IPS-NIHi11 (cell line): ENCODE results near the gene SKIDA1.

ENCODE experiments used
- DNase-seq: peaks from one replicate; pipeline ENCODE4 v3.0.0; 2012; ENCODE audit warnings: mixed read lengths, low spot score

Gene SKIDA1

DNA sequence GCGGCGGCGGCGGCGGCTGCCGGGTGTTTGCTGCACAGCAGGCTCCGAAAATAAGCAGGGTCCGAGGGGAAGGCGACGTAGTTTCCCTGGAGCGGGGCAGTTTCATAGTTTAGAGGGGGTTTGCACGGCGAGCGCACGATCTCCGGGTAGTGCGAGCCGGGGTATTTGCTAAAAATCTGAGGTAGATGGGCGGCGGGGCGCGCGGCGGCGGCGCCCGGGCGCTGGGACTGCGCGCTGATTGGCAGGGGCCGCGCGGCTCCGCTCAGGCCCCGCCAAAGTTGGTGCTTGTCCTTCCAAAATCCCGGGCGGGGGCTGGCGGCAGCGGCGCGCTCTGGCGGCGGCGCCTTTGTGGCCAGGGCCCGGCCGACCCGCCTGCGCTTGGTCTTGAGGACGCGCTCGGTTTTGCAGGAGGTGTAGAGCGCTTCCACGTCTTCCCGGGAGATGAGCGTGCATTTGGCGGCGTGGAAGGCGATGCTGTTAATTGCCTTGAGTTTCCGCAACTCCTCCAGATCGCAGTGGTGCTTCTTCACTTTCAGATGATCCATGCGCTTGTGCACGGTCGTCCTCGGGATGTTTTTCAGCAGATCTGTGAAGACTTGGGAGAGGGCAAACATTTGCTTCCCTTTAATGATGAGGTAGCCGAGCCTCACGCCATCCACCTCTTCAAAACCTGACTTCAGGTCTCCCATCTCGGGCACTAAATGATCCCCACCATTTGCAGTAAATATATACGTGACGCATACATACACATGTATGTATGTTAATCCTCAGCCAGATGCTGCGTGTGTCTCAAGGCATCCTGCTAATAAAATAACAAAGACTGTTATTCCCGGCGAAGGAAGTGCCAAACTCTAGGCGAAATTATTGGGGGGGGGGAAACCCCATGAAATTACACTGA is 8.1 kb downstream of the SKIDA1 start:
- DNase-seq = peak; percentile 59

DNA sequence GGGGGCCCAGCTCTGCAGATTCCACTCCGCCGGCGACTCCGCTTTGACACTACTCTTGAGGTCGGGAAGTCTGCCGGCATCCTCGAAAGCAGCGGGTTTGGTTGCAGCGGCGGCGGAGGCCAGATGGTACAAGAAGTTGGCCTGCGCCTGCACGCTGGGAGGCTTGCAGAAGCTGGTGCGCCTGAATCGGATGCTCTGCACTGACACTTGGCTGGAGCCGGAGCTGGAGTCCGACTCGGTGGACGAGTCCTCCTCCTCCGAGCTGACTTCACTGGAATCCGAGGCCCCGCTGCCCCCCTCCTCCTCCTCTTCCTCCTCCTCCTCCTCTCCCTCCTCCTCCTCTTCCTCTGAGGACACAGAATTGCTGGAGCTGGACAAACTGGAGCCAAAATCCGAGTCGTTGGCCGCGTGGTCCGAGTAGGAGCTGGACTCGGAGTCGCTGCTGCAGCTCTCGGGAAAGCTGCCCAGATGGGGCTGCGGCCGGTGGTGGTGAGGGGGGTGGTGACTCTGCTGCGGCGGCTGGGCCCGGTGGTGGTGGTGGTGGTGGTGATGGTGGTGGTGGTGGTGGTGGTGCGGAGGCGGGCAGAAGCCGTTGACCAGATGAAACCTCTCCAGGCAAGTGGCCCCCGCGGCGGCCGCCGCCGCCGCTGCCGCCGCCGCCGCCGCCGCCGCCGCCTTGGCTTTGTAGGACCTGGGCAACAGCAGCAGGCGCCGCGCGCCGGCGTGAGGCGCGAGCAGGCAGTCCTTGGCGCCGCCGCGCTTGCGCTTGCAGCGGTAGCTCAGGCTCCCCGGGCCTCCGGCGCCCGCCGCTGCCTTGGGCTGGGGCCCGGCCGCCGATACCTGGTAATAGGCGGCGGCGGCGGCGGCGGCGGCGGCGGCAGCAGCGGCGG is 9.0 kb downstream of the SKIDA1 start:
- peak; percentile 40 for DNase-seq

DNA sequence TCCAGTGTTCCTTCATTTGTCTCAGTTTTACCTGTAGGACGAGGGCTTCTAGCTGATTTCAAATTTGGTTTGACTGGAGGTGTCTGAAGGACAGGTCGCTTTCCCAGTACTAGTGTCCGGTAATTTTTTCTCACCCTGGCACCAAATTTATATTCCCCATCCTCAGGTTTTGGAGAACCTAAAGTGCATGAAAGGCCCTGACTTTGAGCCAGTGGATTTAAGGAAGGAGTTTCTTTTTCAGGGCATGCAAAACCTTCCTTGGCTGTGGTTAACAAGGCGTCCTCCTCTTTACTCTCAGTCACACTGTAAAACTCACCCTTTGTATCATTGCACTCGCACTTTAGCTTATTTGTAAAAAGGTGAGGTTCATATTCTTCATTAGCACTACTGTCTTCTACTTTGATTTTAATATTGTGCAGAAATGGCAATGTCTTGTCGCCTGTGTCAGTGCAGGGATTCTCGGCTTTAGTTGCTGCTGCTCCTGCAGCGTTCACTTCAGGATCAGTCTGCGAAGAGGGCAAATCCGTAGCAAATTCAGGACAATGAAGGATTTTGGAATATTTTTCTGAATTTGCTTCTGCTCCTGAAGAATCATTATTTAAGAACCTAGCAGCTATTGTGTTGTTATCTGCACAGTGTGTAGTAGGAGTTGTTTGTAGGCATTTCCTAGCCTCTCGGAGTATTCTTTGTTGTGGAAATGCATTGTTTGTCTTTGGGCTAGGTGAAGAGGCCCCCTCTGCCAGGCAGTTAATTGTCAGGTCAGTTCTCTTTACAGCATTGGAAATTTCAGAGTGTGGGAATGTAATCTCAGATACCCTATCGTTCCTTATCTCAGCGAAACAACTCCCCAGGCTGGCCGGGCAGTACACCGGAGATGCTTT is 9.9 kb downstream of the SKIDA1 start:
- no peak for DNase-seq

DNA sequence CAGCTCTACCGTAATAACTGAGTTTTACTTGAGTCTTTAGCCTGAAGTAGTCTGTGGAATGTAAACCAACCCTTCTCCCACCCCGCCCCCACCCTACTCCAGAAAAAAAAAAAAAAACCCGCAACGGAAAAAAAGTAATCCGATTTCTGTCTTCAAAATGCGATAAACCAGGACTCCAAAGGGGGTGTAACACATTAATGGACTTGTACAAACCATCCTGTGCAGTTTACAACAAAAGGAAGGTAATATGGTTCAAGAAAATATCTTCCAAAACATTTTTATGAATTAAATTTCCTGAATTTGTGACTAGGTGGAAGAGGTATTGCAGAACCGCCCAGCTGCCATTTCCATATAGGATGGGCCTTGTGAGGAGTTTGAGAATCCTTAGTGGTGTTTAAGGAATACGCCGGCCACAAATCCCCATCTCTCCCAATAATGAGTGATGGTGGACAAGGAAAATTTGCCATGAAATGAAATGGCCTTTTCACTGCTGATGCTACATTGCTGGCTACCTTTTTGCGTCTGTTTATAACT is 10.6 kb downstream of the SKIDA1 start:
- no peak for DNase-seq

DNA sequence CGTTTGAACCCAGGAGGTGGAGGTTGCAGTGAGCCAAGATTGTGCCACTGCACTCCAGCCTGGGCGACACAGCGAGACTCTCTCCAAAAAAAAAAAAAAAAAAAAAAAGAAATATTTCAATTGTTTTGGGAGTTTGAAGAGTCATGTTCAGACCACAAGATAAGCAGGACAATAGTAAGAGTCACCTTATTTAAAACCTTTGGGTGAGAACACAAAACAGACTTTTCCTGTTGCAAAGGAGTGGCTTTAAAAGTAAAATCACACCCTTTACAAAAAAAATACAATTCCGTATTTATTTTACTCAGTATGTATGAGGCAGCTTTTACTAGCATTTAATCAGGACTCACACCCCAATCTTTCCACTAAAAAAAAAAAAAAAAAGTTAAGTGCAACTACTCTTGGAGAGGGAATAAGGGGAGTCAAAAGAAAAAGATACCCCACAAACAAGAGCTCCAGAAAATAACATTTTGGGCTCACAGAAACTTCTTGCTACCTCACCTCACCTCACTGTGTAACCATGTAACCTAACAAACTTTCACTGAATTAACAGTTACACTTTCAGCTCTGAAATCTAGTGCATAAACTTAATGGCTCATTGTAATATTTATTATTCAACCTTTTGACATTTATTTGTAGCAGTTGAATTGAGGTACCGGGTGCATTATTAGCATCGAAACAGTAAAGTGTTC is 11.2 kb downstream of the SKIDA1 start:
- no peak for DNase-seq

DNA sequence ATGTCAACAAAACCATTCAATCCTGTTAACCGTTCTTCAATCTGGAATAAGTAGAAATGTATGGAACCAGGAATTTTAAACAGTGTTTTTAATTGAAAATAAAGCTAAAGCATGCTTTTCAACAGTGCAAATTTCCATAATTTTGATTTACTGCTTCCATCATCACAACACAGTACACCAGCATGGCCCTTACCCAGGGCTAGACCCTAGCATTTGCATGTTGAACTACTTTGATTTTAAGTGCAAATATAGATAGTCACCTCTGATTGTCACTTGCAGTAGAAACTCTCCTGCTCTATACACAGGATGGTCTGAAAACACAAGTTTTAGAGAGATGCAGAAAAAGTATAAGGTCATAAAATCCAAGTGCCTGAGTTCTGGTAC is 12.1 kb downstream of the SKIDA1 start:
- no peak for DNase-seq

DNA sequence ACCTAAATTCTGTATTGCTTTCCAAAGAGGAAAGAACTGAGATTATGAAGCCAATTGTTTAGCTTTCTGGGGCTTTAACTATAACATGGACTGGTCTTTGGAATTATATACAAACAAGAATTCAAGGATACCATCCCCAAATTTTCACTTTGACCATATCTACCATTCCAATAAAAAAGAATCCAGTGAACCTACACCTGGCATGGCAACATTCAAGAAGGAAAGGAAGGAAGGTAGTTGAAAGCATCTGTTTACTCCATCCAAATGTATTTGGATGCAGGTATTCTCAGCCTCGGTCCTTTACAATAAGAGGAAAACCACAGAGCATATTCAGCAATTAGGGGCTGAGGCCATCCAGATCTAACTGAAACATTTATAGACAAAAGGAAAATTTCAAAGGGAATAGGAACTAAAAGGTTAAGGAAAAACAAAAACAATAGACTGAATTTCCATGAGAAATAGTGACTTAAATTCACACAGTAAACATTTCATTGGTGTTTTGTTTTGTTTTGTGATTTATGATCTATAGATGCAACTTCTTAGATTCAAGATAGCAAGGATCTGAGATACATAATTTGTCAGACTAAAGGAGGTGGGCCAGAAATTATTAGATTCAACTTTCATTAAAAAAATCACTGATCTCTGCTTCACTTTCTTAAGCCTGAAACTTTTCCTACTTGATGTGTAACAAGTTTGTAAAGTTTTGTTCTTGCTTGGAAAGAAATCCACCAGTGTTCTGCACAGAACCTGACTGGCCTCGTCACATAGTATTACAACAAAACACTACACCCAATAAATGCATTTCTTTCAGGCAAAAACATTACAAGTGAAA is 12.7 kb downstream of the SKIDA1 start:
- DNase-seq = no peak

DNA sequence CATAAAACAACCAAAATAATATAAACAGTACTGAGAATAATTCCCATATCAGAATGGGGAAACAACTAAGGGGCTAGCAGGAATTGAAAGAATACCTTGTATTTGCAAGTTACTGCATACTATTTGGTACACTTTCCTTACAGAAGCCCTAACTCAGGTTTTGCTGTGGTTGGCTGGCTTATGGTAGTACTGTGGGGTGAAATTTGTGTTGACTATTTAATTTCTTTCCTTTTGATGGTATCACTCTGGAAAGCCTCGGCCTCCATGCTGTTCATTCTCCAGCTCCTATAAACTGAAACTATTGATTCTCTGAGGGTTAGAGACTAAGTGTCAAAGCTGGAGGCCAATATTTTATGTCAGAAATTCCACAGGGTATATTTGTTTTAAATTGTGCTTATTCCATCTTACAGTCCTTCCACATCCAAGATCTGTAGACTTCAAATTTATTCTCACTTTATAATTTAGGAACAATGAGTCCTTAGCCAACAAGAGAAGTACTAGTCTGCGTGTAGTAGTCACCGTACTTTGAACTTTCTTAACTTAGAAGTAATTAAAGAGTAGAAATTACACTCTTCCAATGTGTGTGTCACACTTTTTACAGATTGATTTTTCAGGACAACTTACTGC is 13.4 kb downstream of the SKIDA1 start:
- no peak for DNase-seq

DNA sequence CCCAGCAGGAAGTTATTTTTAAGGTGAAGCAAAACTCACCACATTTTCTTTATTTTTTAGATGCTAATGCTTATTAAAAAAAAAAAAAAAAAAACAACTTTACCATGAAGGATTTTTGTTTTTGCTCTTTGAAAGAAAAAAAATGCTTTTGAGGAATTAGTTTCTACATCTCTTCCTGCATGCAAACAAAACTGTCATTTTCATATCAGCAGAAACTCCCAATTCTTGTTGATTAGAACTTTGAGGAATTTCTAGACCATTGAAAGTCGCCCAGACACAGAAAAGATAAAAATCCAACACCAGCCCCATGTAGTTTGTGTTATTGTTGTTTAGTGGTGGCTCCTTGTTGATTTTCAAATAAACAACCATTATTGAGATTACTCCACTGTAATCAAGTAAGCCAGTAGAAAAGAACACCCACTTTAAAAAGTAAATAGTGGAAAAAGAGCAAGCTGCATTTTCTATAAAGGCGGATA is 14.3 kb downstream of the SKIDA1 start:
- DNase-seq = no peak

DNA sequence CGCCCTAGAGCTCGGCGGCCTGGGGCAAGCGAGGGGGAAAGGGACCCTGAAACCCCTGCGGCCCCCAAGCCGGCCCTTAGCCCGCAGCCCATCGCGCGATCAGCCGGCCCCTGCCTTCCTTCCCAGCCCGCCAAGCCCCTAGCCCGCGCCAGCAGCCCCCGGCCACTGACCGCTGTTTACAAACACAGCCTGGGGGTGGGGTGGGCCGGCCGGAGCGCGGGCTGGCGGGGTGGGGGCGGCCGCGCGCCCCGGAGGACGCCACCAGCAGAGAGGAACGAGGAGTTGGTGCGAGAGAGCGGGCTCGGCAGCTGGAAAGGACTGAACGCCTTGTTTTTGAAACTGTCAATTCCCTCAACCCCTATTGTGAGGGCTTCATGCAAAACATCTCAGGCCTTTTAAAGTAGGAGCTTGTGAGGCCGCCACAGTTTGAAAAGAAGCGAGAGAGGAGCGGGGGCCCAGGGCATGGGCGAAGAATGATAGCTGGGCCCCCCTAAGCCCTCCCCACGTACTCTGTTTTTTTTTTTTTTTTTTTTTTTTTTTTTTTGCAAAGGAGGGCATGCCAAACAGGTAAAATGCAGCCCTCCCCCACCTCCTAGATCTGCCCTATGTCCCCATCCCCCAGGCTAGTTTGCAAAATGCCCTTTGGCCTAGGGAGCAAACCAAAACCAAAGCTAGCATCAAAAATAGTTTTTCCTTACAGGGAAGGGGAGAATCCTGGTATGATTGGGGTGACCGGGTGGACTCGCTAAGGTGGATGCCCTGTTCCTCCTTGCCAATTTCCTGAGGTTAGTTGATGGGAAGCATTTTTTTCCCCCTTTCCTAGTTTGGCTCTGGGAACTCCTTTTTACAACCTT is 15.0 kb downstream of the SKIDA1 start:
- DNase-seq = peak; percentile 61

DNA sequence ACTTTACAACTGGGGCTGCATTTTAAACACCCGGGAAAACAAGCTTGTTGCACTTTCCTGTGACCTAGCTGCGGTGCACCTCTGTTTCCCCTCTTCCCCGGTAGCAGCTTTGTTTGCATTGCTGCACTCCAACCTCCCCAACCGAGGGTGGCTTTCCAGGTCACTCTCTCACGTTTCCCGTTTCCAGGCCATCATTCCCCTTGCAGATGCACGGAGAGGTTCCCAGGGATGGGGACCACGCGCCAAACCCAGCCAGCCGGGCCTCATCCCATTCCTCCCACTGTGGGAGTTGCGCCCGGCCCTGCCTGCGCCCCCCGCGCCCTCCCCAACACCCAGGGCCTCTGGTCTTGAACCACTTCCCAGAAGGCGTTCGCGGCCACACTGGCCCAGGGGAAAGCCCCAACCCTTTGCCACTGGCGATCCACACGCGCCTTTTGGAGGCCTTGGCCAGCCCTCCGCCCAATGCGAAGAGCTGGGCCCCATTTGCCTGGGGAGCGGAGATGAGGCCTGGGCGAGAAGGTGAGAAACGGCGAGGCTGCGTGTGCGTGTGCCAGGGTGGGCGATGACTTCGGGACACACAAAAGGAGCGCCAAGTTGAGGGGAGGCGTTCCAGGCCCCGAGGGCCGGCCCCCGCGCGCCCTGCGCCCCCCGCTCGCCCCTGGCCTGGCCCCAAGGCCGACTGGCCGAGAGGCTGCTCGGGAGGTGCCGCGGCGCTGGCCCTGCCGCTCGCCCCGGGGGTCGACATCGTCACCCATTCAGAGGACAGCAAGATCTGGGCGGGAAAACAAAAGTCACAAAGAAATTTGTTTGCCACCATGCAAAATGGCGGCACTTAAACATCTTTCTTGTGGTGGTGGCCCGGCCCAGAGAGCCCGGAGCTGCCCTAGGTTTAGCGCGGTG is 15.9 kb downstream of the SKIDA1 start:
- DNase-seq = peak; percentile 26

DNA sequence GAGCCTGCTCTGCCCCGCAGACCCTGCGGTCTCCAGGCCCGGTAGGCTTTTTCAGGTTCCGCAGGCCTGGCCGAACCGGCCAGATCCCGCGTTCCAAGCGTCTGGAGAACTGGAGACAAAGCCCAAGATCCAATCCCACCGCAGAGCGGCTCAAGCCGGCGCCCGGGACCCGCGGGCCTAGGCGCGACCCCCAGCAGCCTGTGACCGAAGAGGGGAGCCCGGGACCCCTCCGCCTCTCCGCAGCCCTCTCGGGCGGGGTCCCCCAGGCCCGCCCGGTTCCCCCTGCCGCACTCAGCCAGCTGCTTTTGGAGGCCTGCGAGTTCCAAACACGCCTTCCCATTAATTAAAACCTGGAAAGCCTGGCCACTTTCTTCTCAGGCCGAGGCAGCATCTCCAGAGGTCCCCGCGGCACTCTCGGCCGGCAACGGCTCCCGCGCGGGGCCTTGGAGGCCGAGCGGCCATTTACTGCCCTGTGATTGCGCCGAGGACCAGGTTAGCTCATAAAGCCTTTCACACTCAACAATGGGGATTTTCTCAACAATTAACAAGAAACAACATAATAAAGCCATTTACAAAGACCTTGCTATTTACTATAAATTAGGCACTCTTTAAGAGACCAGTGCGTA is 16.7 kb downstream of the SKIDA1 start:
- DNase-seq = no peak

DNA sequence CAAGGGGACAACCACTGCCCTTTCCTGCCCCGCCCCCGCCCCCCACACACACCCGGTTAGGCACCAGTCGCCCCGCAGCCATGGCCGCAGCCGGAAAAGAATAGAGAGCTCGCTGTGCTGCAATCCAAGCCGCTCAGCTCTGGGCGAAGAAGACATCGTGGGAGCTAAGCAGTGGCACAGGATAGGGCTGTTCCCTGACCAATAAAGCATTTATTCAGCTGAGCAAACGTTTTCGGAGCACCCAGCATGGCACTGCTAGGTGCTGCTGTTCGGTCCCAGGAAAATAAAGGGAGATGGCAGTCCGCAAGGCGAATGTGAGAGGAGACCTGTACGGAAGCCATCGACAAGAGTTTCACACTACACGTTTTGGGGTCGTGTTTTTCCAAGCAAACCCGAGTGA is 18.3 kb downstream of the SKIDA1 start:
- DNase-seq = no peak

DNA sequence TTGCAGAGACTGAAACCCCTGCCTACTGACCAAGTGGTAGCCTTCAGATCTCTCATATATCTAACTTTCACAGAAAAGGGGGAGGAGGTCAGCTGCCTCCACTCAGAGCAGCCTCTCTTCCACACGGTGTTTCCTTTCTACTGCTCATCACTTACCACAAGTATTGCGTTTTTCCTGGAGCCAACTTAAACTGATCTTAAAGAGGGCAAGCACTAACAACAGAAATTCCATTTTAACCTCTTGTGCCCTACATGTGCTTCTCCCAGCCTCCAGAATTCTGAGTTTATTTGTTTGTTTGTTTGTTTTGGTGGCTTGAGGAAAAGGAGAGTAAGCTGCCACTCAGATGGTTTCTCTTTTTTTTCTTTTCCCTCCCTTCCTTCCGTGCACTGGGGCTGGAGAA is 19.1 kb downstream of the SKIDA1 start:
- DNase-seq = no peak

DNA sequence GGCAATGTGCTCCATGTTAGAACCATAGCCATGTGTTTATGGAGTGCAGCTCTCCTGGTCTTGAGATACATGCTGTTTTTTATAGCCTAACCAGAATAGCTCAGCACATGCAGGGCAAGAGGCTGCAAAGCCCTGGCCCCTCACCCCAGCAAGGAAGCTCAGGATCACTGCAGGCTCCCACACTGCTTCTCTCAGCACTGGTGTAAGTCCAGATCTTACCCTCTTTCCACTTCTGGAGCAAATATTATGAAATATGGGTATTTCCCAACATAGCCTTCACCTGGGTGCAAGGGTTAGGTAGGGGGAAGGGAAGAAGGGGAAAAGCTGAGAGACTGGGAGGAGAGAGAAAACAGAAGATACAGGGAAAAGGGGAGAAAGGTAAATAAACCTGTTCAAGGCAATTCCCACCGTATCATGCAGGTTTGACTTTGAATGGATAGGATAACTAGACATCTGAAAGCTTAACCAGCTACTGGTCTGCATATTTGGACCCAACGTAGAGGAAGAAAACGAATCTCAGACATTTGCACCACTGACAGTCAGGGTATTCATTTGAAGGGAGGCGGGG is 19.7 kb downstream of the SKIDA1 start:
- no peak for DNase-seq

DNA sequence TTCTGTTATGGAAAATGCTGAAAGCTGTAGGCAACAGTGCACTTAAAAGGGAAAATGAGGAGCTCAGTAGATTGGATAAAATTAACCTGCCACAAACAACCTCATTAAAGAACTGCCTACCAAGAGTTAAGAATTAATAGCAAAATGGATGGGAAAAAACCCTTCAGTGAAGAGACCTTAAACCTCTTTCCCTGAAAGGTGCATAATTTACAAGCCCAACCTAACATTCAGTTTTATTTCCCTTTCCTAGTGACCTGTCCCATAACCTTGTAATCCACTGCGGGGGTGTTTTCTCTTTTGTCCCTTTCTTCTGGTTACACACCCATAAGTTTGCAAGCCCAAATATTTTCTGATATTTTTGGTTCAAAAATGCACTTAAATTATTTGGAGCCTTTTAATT is 21.9 kb downstream of the SKIDA1 start:
- no peak for DNase-seq

DNA sequence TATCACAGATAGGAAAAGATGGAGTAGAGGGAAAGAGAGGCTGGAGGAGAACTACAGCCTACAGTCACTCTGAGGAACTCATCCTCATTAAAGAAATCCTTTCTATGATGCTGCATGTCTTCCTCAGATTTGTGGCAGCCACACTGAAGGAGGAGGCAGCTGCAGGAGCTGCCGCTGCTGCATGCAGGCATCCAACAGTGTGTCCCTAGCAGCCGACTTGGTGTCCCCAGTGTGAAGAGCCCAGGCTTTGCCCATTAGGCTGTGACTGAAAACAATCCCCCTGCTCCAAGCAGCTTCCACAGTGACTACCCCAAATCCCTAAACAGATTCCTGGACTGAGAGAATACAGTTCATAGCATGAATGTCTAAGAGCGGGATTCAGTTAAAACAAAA is 23.1 kb downstream of the SKIDA1 start:
- no peak for DNase-seq
